GM12878 (cell line): Measurements from ENCODE around the gene TRIM17. TPM values are rescaled to one million over a fixed set of nuclear protein-coding genes. Genes with fewer than 3 reads are reported as not detected.

Experiments
- ATAC-seq: fragments of 200-7000 bp; cut with Tn5 transposase; 3 replicates; pipeline ENCODE4 v1.9.1; 2020; ENCODE audit warnings: mild to moderate bottlenecking, moderate library complexity
- BruUV-seq: library from RNA; stranded (reverse); fragments of 400-500 nt; replicated peaks from 2 replicates; lab custom pipeline; 2021; lab: Mats Ljungman, UMichigan
- CTCF ChIA-PET: fragments of 300-600 bp; sonication (Branson Sonifier 250); formaldehyde crosslinking; extraction: SDS; loops from one replicate; lab custom pipeline; 2021; ENCODE audit warnings: inconsistent platforms; lab: Yijun Ruan, JAX
- POLR2A ChIA-PET: fragments of 350-600 bp; formaldehyde crosslinking; extraction: SDS; loops from one replicate; lab custom pipeline; 2021; ENCODE audit warnings: inconsistent platforms; lab: Charles Lee
- RAD21 ChIA-PET: fragments of 300-600 bp; sonication (Branson Sonifier 250); formaldehyde crosslinking; loops from one replicate; lab custom pipeline; 2023; ENCODE audit warnings: antibody characterized with exemption; ENCODE audit not compliant: unreplicated experiment; lab: Charles Lee
- SMC1A ChIA-PET: fragments of 300-600 bp; sonication (Branson Sonifier 250); formaldehyde crosslinking; loops from one replicate; lab custom pipeline; 2023; ENCODE audit not compliant: unreplicated experiment, uncharacterized antibody; lab: Charles Lee
- DNase-seq: peaks from one replicate; pipeline ENCODE4 v3.0.0-alpha.2; 2011; ENCODE audit warnings: low read depth, low spot score
- FAIRE-seq: peaks from 3 replicates; lab custom pipeline; 2011; peaks lifted over from hg19 to GRCh38; lab: Jason Lieb, UNC
- H2AFZ ChIP-seq: 2 replicates; pipeline ENCODE4 v1.6.0; 2011; ENCODE audit warnings: low read depth, low read length, control low read depth; ENCODE audit not compliant: control insufficient read depth
- H3K27ac ChIP-seq: 2 replicates; pipeline ENCODE4 v1.5.1; 2011; ENCODE audit warnings: control low read depth; ENCODE audit not compliant: control insufficient read depth, insufficient read depth
- H3K27me3 ChIP-seq, 2 experiments: replicated peaks in 1 of 2; 2 replicates each; pipeline versions ENCODE4 v1.6.0 to v1.6.1; 2011; ENCODE audit warnings: low read length in 1 of 2; ENCODE audit not compliant: control insufficient read depth in 2 of 2, insufficient read depth in 2 of 2
- H3K36me3 ChIP-seq, 2 experiments: 2 replicates each; pipeline ENCODE4 v1.5.1; 2011; ENCODE audit warnings: low read length in 1 of 2; ENCODE audit not compliant: control insufficient read depth in 2 of 2, insufficient read depth in 2 of 2
- H3K4me1 ChIP-seq: 2 replicates; pipeline ENCODE4 v1.6.1; 2011; ENCODE audit warnings: mild to moderate bottlenecking, low read length, moderate library complexity, mixed read lengths; ENCODE audit not compliant: control insufficient read depth, insufficient read depth
- H3K4me2 ChIP-seq: 2 replicates; pipeline ENCODE4 v1.6.0; 2011; ENCODE audit warnings: control low read depth; ENCODE audit not compliant: control insufficient read depth, insufficient read depth
- H3K4me3 ChIP-seq: fragments of 200-600 bp; sonication (generic); 2 replicates; pipeline ENCODE4 v1.5.1; 2016
- H3K79me2 ChIP-seq: 2 replicates; pipeline ENCODE4 v1.6.0; 2011; ENCODE audit warnings: low read length; ENCODE audit not compliant: control insufficient read depth, insufficient read depth
- H3K9ac ChIP-seq: 2 replicates; pipeline ENCODE4 v1.8.0; 2011; ENCODE audit warnings: low read length, control low read depth, mixed read lengths; ENCODE audit not compliant: control insufficient read depth, insufficient read depth
- H3K9me3 ChIP-seq: replicated peaks from 3 replicates; pipeline ENCODE4 v1.5.1; 2011; ENCODE audit warnings: mild to moderate bottlenecking, low read length; ENCODE audit not compliant: control insufficient read depth, insufficient read depth
- H4K20me1 ChIP-seq: 2 replicates; pipeline ENCODE4 v1.6.0; 2011; ENCODE audit not compliant: control insufficient read depth, insufficient read depth
- CREM ChIP-seq: IDR thresholded peaks from 2 replicates; pipeline ENCODE4 v1.6.1; 2014; ENCODE audit warnings: antibody characterized with exemption, low read depth
- DPF2 ChIP-seq: fragments of 450-650 bp; IDR thresholded peaks from 2 replicates; pipeline ENCODE4 v1.6.1; 2017; ENCODE audit warnings: mild to moderate bottlenecking
- GATAD2B ChIP-seq: fragments of 450-650 bp; conservative IDR thresholded peaks from 2 replicates; pipeline ENCODE4 v1.6.1; 2017; ENCODE audit warnings: low read depth, mild to moderate bottlenecking, moderate library complexity
- HDAC2 ChIP-seq: fragments of 200-600 bp; sonication (generic); IDR thresholded peaks from 2 replicates; pipeline ENCODE4 v1.6.1; 2017
- HDAC6 ChIP-seq: fragments of 200-600 bp; sonication (generic); IDR thresholded peaks from one replicate; pipeline ENCODE4 v1.8.0; 2017; ENCODE audit warnings: antibody characterized with exemption; ENCODE audit not compliant: unreplicated experiment
- MYB ChIP-seq: fragments of 150-350 bp; IDR thresholded peaks from 2 replicates; pipeline ENCODE4 v1.6.1; 2014; ENCODE audit warnings: mild to moderate bottlenecking, low read depth, low read length, borderline replicate concordance
- MYC ChIP-seq: IDR thresholded peaks from 2 replicates; pipeline ENCODE4 v1.6.1; 2011; ENCODE audit warnings: mild to moderate bottlenecking, low read length, moderate library complexity, inconsistent platforms; ENCODE audit not compliant: insufficient read depth, insufficient replicate concordance, insufficient read length, severe bottlenecking
- RAD21 ChIP-seq: IDR thresholded peaks from 2 replicates; pipeline ENCODE4 v1.6.1; 2011; ENCODE audit warnings: mild to moderate bottlenecking, low read depth, low read length, moderate library complexity; ENCODE audit not compliant: insufficient read depth
- RELA ChIP-seq: fragments of 450-650 bp; IDR thresholded peaks from 2 replicates; pipeline ENCODE4 v1.8.0; 2014; ENCODE audit warnings: borderline replicate concordance; ENCODE audit not compliant: partially characterized antibody
- RELB ChIP-seq: fragments of 450-650 bp; IDR thresholded peaks from 2 replicates; pipeline ENCODE4 v1.6.1; 2017; ENCODE audit warnings: low read depth, mild to moderate bottlenecking, moderate library complexity
- SP1 ChIP-seq: IDR thresholded peaks from one replicate; pipeline ENCODE4 v1.6.1; 2011; ENCODE audit warnings: low read depth, low read length
- SUPT20H ChIP-seq: IDR thresholded peaks from 2 replicates; pipeline ENCODE4 v1.6.1; 2011; ENCODE audit warnings: low read depth, mild to moderate bottlenecking, low read length, moderate library complexity, borderline replicate concordance; ENCODE audit not compliant: control insufficient read depth
- SUZ12 ChIP-seq: fragments of 200-600 bp; sonication (generic); IDR thresholded peaks from one replicate; pipeline ENCODE4 v1.6.1; 2018; ENCODE audit warnings: antibody characterized with exemption, mild to moderate bottlenecking; ENCODE audit not compliant: unreplicated experiment
- ZBTB11 ChIP-seq: fragments of 450-650 bp; formaldehyde crosslinking; IDR thresholded peaks from 2 replicates; pipeline ENCODE4 v1.5.0; 2022; ENCODE audit warnings: mild to moderate bottlenecking, missing genetic modification characterization
- ZSCAN29 ChIP-seq: fragments of 450-650 bp; IDR thresholded peaks from 2 replicates; pipeline ENCODE4 v1.6.1; 2017; ENCODE audit warnings: mild to moderate bottlenecking, moderate library complexity
- WGBS: methylation state at CpG from one replicate; pipeline ENCODE4 v1.1.6; 2016; ENCODE audit warnings: low lambda C conversion rate; ENCODE audit not compliant: insufficient replicate concordance, insufficient coverage; ENCODE audit errors: missing lambda C conversion rate; 5-methylcytosine and 5-hydroxymethylcytosine counted together
- in situ Hi-C: fragments of 300-500 bp; cut with MboI; formaldehyde crosslinking; loops from 9 replicates; pipeline ENCODE4 v1.14.3; 2018; ENCODE audit warnings: mixed read lengths
- intact Hi-C: fragments of 100-400 bp; cut with micrococcal nuclease; formaldehyde crosslinking; loops from one replicate; pipeline ENCODE4 v1.14.2; 2022; ENCODE audit not compliant: unreplicated experiment
- polyA plus RNA-seq, 11 experiments: library from polyadenylated mRNA; depleted of rRNA in 4 of 11; unstranded in 6 of 11; stranded (reverse) in 5 of 11; fragments of >200 nt; fragmentation: Nextera tagmentation in 4 of 11; fragmentation: Illumina TruSeq in 1 of 11; extraction: Ambion mirVana in 4 of 11; extraction: Trizol in 1 of 11; gene quantifications; 1 replicate in 1 of 11; 2 replicates in 10 of 11; pipeline versions ENCODE4 v1.2.1 to v1.2.3, GENCODE V29; 2011 to 2016; ENCODE audit warnings: inconsistent platforms in 2 of 11, missing spikeins in 2 of 11, low read depth in 1 of 11
- total RNA-seq, 4 experiments: library from RNA; depleted of rRNA in 3 of 4; stranded (reverse); fragments of >200 nt in 3 of 4; fragmentation: Illumina TruSeq in 1 of 4; extraction: Trizol in 1 of 4; gene quantifications; 2 replicates each; pipeline versions ENCODE4 v1.2.1 to v1.2.3, GENCODE V29; 2013 to 2021

The TRIM17 gene
- total and polyA plus RNA-seq, 10 of the 15 experiments (the other 5 are each of a cell fraction or from before 2014, with no cell fraction given): 0.16 to 0.32 TPM; not detected in 8

DNA sequence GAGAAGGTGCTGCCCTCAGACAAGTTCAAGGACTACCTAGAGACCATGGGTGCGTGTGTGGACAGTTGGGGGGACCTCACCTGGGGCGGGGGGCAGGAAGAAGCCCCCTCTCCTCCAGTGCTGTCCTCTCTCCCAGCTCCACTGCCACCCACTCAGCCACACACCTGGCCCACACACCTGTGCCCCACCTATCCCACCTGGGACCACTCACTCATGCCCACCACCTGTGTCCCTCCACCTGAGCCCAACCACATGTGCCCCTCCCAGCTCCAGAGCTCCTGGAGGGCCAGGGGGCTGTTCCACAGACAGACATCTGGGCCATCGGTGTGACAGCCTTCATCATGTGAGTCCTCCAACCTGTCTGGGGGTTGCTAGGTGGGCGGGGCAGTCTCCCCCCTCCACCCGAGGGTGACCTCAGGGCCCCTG, 39.0 kb downstream of the TRIM17 start (continued):
- TF ChIP-seq SUPT20H: no peak
- no peak for TF ChIP-seq RELB
- TF ChIP-seq MYB: no peak
- TF ChIP-seq HDAC2: no peak

GRCh38 chr1:228376651-228377631, 39.7 kb downstream of the TRIM17 start:
- CTCF ChIA-PET: no interaction called here
- no TSS peak for BruUV-seq
- intact Hi-C loops: no loop called here
- no peaks in the 10 kb centered on the region for H4K20me1 ChIP-seq
- peaks cover 0 to 5% of the 10 kb centered on the region in 2 experiments; a peak in 3 of 4 replicates for H3K27me3 ChIP-seq
- FAIRE-seq: no peak
- no peak for ATAC-seq
- no peaks in the 10 kb centered on the region for H3K79me2 ChIP-seq
- H3K36me3 ChIP-seq: no peaks in the 10 kb centered on the region
- H3K9me3 ChIP-seq: no peaks in the 10 kb centered on the region; the same call in 2 of the 3 replicates
- no peak overlapping the region for H3K4me2 ChIP-seq
- WGBS: 64% methylated on average over 26 of the region's 31 CpGs
- H3K4me1 ChIP-seq: no peaks in the 10 kb centered on the region
- H3K27ac ChIP-seq: no peak overlapping the region
- RAD21 ChIA-PET: no interaction called here
- SMC1A ChIA-PET: no interaction called here
- POLR2A ChIA-PET: no interaction called here
- H3K4me3 ChIP-seq: no peak overlapping the region
- no peak for DNase-seq
- no peak overlapping the region for H2AFZ ChIP-seq
- H3K9ac ChIP-seq: no peak overlapping the region
- in situ Hi-C loops: no loop called here
- TF ChIP-seq RELA: no peak
- TF ChIP-seq ZBTB11 (CRISPR knock-in tag): no peak
- TF ChIP-seq CREM: no peak
- TF ChIP-seq DPF2: no peak
- no peak for TF ChIP-seq RAD21
- no peak for TF ChIP-seq SUZ12
- no peak for TF ChIP-seq ZSCAN29
- TF ChIP-seq GATAD2B: no peak
- no peak for TF ChIP-seq MYC
- TF ChIP-seq HDAC6: no peak
- TF ChIP-seq RELB: no peak
- no peak for TF ChIP-seq SP1
